ENCODE results near the gene TMEM100.

DNA sequence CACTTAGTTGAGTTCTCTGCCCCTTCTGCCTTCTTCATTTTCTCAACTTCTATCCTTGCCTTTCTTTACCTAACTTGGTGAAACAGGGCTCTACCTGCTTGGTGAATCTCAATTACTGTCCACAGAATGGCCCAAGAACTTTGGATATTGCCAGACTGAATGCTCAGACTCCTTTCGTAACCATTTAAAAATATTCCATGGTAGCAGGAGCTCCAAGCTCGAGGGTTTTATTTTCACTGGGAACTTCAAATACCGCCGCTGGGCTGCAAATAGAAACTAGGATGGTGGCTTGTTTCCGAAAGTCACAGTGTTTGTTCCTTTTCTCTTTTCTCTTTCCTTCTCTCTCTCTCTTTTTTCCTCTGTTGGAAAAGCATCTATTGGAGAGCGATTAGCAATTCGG, 13.2 kb downstream of the TMEM100 start:
- TF ChIP-seq, protein P1, sequence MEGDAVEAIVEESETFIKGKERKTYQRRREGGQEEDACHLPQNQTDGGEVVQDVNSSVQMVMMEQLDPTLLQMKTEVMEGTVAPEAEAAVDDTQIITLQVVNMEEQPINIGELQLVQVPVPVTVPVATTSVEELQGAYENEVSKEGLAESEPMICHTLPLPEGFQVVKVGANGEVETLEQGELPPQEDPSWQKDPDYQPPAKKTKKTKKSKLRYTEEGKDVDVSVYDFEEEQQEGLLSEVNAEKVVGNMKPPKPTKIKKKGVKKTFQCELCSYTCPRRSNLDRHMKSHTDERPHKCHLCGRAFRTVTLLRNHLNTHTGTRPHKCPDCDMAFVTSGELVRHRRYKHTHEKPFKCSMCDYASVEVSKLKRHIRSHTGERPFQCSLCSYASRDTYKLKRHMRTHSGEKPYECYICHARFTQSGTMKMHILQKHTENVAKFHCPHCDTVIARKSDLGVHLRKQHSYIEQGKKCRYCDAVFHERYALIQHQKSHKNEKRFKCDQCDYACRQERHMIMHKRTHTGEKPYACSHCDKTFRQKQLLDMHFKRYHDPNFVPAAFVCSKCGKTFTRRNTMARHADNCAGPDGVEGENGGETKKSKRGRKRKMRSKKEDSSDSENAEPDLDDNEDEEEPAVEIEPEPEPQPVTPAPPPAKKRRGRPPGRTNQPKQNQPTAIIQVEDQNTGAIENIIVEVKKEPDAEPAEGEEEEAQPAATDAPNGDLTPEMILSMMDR (IDR thresholded peaks at IDR 0.05; ENCODE audit: borderline replicate concordance, extremely low read depth, low read length, poor library complexity, severe bottlenecking): no peak
- TF ChIP-seq EZH2 (IDR thresholded peaks at IDR 0.05; ENCODE audit: borderline replicate concordance, low read depth, low read length, severe bottlenecking): no peak

Data from DND-41 (cell line).